Measurements from ENCODE around the gene DLG2.

GRCh38 chr11:83791557-83791956 lies 1835.6 kb downstream of the DLG2 start:
- TF ChIP-seq MAX (CRISPR knock-in tag; IDR thresholded peaks at IDR 0.05) (no peak), GTF2I (CRISPR knock-in tag; conservative IDR thresholded peaks at IDR 0.05) (no peak)

Data from WTC11 (cell line).